A549 (cell line): ENCODE data around the gene UNCX.
"Not testable (repeated sequence)": the region's sequence is repeated elsewhere in the genome, so short reads cannot be mapped to it uniquely, and the experiment has no call there.

Experiments
- KDM1A ChIP-seq: fragments of 200-600 bp; sonication (generic); IDR thresholded peaks from 2 replicates; pipeline ENCODE4 v1.6.1; 2016; ENCODE audit warnings: low read depth, mild to moderate bottlenecking
- MAZ ChIP-seq: fragments of 150-350 bp; IDR thresholded peaks from 2 replicates; pipeline ENCODE4 v1.6.1; 2014; ENCODE audit warnings: antibody characterized with exemption, low read depth, low read length, borderline replicate concordance
- NR3C1 ChIP-seq: fragments of >200 bp; sonication (Bioruptor Twin); formaldehyde crosslinking; IDR thresholded peaks from 3 replicates; pipeline ENCODE4 v1.6.1; 2017
- POLR2A ChIP-seq: IDR thresholded peaks from 2 replicates; pipeline ENCODE4 v1.6.1; 2012; ENCODE audit warnings: mild to moderate bottlenecking, low read length
- POLR2AphosphoS2 ChIP-seq: conservative IDR thresholded peaks from 2 replicates; pipeline ENCODE4 v1.6.1; 2012; ENCODE audit warnings: low read length, improper control_type of control experiment, inconsistent platforms
- RFX5 ChIP-seq: fragments of 450-650 bp; IDR thresholded peaks from 2 replicates; pipeline ENCODE4 v1.7.1; 2014; ENCODE audit warnings: antibody characterized with exemption, mild to moderate bottlenecking, moderate library complexity
- ZNF302 ChIP-seq: fragments of 250-450 bp; sonication (Bioruptor Pico); IDR thresholded peaks from 2 replicates; pipeline ENCODE4 v1.9.0; 2021; ENCODE audit warnings: inconsistent platforms, mild to moderate bottlenecking, moderate library complexity
- TF ChIP-seq, protein P1 (sequence below): fragments of >200 bp; sonication (Bioruptor Twin); formaldehyde crosslinking; IDR thresholded peaks from 3 replicates; pipeline ENCODE4 v1.5.1; 2016
- TF ChIP-seq, protein P2 (sequence below): fragments of >200 bp; sonication (Bioruptor Twin); formaldehyde crosslinking; IDR thresholded peaks from 3 replicates; pipeline ENCODE4 v1.6.1; 2016
- TF ChIP-seq, protein P3 (sequence below): IDR thresholded peaks from 2 replicates; pipeline ENCODE4 v1.6.1; 2012
- TF ChIP-seq, protein P4 (sequence below): fragments of 200-600 bp; sonication (generic); IDR thresholded peaks from 2 replicates; pipeline ENCODE4 v1.6.1; 2016; ENCODE audit warnings: antibody characterized with exemption, mild to moderate bottlenecking, moderate library complexity

- TF ChIP-seq KDM1A; POLR2A; RFX5; NR3C1; ZNF302 (CRISPR knock-in tag); POLR2AphosphoS2; MAZ: not testable (repeated sequence)
- TF ChIP-seq, protein P1, sequence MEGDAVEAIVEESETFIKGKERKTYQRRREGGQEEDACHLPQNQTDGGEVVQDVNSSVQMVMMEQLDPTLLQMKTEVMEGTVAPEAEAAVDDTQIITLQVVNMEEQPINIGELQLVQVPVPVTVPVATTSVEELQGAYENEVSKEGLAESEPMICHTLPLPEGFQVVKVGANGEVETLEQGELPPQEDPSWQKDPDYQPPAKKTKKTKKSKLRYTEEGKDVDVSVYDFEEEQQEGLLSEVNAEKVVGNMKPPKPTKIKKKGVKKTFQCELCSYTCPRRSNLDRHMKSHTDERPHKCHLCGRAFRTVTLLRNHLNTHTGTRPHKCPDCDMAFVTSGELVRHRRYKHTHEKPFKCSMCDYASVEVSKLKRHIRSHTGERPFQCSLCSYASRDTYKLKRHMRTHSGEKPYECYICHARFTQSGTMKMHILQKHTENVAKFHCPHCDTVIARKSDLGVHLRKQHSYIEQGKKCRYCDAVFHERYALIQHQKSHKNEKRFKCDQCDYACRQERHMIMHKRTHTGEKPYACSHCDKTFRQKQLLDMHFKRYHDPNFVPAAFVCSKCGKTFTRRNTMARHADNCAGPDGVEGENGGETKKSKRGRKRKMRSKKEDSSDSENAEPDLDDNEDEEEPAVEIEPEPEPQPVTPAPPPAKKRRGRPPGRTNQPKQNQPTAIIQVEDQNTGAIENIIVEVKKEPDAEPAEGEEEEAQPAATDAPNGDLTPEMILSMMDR = not testable (repeated sequence)
- TF ChIP-seq, protein P2, sequence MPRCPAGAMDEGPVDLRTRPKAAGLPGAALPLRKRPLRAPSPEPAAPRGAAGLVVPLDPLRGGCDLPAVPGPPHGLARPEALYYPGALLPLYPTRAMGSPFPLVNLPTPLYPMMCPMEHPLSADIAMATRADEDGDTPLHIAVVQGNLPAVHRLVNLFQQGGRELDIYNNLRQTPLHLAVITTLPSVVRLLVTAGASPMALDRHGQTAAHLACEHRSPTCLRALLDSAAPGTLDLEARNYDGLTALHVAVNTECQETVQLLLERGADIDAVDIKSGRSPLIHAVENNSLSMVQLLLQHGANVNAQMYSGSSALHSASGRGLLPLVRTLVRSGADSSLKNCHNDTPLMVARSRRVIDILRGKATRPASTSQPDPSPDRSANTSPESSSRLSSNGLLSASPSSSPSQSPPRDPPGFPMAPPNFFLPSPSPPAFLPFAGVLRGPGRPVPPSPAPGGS = not testable (repeated sequence)
- TF ChIP-seq, protein P3, sequence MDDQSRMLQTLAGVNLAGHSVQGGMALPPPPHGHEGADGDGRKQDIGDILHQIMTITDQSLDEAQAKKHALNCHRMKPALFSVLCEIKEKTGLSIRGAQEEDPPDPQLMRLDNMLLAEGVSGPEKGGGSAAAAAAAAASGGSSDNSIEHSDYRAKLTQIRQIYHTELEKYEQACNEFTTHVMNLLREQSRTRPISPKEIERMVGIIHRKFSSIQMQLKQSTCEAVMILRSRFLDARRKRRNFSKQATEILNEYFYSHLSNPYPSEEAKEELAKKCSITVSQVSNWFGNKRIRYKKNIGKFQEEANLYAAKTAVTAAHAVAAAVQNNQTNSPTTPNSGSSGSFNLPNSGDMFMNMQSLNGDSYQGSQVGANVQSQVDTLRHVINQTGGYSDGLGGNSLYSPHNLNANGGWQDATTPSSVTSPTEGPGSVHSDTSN = not testable (repeated sequence)
- TF ChIP-seq, protein P4, sequence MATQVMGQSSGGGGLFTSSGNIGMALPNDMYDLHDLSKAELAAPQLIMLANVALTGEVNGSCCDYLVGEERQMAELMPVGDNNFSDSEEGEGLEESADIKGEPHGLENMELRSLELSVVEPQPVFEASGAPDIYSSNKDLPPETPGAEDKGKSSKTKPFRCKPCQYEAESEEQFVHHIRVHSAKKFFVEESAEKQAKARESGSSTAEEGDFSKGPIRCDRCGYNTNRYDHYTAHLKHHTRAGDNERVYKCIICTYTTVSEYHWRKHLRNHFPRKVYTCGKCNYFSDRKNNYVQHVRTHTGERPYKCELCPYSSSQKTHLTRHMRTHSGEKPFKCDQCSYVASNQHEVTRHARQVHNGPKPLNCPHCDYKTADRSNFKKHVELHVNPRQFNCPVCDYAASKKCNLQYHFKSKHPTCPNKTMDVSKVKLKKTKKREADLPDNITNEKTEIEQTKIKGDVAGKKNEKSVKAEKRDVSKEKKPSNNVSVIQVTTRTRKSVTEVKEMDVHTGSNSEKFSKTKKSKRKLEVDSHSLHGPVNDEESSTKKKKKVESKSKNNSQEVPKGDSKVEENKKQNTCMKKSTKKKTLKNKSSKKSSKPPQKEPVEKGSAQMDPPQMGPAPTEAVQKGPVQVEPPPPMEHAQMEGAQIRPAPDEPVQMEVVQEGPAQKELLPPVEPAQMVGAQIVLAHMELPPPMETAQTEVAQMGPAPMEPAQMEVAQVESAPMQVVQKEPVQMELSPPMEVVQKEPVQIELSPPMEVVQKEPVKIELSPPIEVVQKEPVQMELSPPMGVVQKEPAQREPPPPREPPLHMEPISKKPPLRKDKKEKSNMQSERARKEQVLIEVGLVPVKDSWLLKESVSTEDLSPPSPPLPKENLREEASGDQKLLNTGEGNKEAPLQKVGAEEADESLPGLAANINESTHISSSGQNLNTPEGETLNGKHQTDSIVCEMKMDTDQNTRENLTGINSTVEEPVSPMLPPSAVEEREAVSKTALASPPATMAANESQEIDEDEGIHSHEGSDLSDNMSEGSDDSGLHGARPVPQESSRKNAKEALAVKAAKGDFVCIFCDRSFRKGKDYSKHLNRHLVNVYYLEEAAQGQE = not testable (repeated sequence)
Measured at GRCh38 chr7:1272136-1272535, 39.5 kb downstream of the UNCX start.
